Smooth muscle cell of the umbilical artery (primary cell): ENCODE results near the gene PAFAH2. TPM values are rescaled to one million over a fixed set of nuclear protein-coding genes. Genes with fewer than 3 reads are reported as not detected.

Experiments
- total RNA-seq: library from RNA; depleted of rRNA; stranded (reverse); fragments of >200 nt; gene quantifications from 2 replicates; pipeline ENCODE4 v1.2.3, GENCODE V29; 2014

Gene PAFAH2
- 8.3 and 11.7 TPM in 2 replicates for total RNA-seq

GRCh38 chr1:25997828-25998761 lies at the start of gene PAFAH2:
Gene PAFAH2 (minus strand): TSS chr1:25998063. CDS start chr1:25990816, 7,247 bp downstream.

GRCh38 chr1:26045722-26046245 lies 47.9 kb upstream of the PAFAH2 start, which contains the start of gene SLC30A2:
Gene SLC30A2 (minus strand): TSS chr1:26046118. CDS start chr1:26045896, 222 bp downstream.

GRCh38 chr1:26021647-26022403 lies 24.0 kb upstream of the PAFAH2 start, which contains the start of gene EXTL1:
Gene EXTL1 (plus strand): TSS chr1:26021775. CDS start chr1:26022647, 872 bp downstream.

Other genes with a start within 250 kb of the PAFAH2 start
- 26.7 and 74.0 TPM in 2 replicates for gene SELENON, start 197.9 kb downstream of the PAFAH2 start, total RNA-seq
- 37.1 and 41.7 TPM in 2 replicates for gene MTFR1L, start 178.1 kb downstream of the PAFAH2 start, total RNA-seq
- 0.30 and 1.8 TPM in 2 replicates for gene AUNIP, start 138.6 kb downstream of the PAFAH2 start, total RNA-seq
- gene PAQR7, start 122.4 kb downstream of the PAFAH2 start, total RNA-seq: 7.4 and 9.0 TPM in 2 replicates
- gene STMN1, start 91.6 kb downstream of the PAFAH2 start, total RNA-seq: 11.6 and 78.8 TPM in 2 replicates
- gene EXTL1, start 23.7 kb upstream of the PAFAH2 start, total RNA-seq: 0.30 and 1.4 TPM in 2 replicates
- gene SLC30A2, start 48.1 kb upstream of the PAFAH2 start, total RNA-seq: not detected in 2 replicates
- gene TRIM63, start 69.6 kb upstream of the PAFAH2 start, total RNA-seq: not detected in 2 replicates
- gene PDIK1L, start 113.8 kb upstream of the PAFAH2 start, total RNA-seq: 3.6 and 4.8 TPM in 2 replicates
- gene FAM110D, start 161.0 kb upstream of the PAFAH2 start, total RNA-seq: not detected in 2 replicates
- gene C1orf232, start 170.9 kb upstream of the PAFAH2 start, total RNA-seq: not detected in 2 replicates
- gene ZNF593, start 171.8 kb upstream of the PAFAH2 start, total RNA-seq: 9.7 and 14.8 TPM in 2 replicates
- not detected in 2 replicates for gene ZNF593OS, start 173.8 kb upstream of the PAFAH2 start, total RNA-seq
- 0.30 and 0.74 TPM in 2 replicates for gene CNKSR1, start 179.4 kb upstream of the PAFAH2 start, total RNA-seq
- gene CATSPER4, start 192.5 kb upstream of the PAFAH2 start, total RNA-seq: not detected in 2 replicates
- gene CEP85, start 236.1 kb upstream of the PAFAH2 start, total RNA-seq: 5.6 and 9.9 TPM in 2 replicates